Endothelial cell of umbilical vein (primary cell): ENCODE measurements around the gene DSE. TPM values are rescaled to one million over a fixed set of nuclear protein-coding genes. Genes with fewer than 3 reads are reported as not detected.

Experiments used
- BruUV-seq: library from RNA; stranded (reverse); fragments of 400-500 nt; replicated peaks from 2 replicates; lab custom pipeline; 2021; lab: Mats Ljungman, UMichigan
- CTCF ChIA-PET: fragments of 300-600, 350-600 bp; sonication (Branson Sonifier 250); formaldehyde crosslinking; loops from one replicate; lab custom pipeline; 2021; ENCODE audit warnings: antibody characterized with exemption, inconsistent platforms; lab: Charles Lee
- POLR2A ChIA-PET: fragments of 300-600, 350-600 bp; sonication (Branson Sonifier 250); formaldehyde crosslinking; loops from one replicate; lab custom pipeline; 2021; ENCODE audit warnings: antibody characterized with exemption, inconsistent platforms; lab: Charles Lee
- DNase-seq: peaks from one replicate; pipeline ENCODE4 v3.0.0-alpha.2; 2011; ENCODE audit warnings: low read depth, low spot score
- FAIRE-seq: peaks from 2 replicates; lab custom pipeline; 2011; peaks lifted over from hg19 to GRCh38; lab: Jason Lieb, UNC
- H2AFZ ChIP-seq: 2 replicates; pipeline ENCODE4 v1.6.0; 2012; ENCODE audit warnings: low read depth, low read length, control low read depth, inconsistent platforms
- H3K27ac ChIP-seq: 2 replicates; pipeline ENCODE4 v1.5.1; 2011; ENCODE audit warnings: low read depth, mild to moderate bottlenecking, control low read depth, low read length, moderate library complexity; ENCODE audit not compliant: insufficient read depth
- H3K27me3 ChIP-seq, 2 experiments: 2 replicates each; pipeline versions ENCODE4 v1.6.0 to v1.6.1; 2011; ENCODE audit warnings: low read length in 2 of 2, mixed read lengths in 1 of 2; ENCODE audit not compliant: control insufficient read depth in 2 of 2, insufficient read depth in 2 of 2
- H3K36me3 ChIP-seq, 2 experiments: 2 replicates in 1 of 2; 3 replicates in 1 of 2; pipeline ENCODE4 v1.5.1; 2011; ENCODE audit warnings: low read length in 2 of 2, mild to moderate bottlenecking in 1 of 2, moderate library complexity in 1 of 2; ENCODE audit not compliant: control insufficient read depth in 2 of 2, insufficient read depth in 2 of 2; ENCODE audit errors: extremely low read depth in 1 of 2
- H3K4me1 ChIP-seq: 3 replicates; pipeline ENCODE4 v1.5.1; 2011; ENCODE audit warnings: mild to moderate bottlenecking, low read length; ENCODE audit not compliant: control insufficient read depth, insufficient read depth; ENCODE audit errors: extremely low read depth
- H3K4me2 ChIP-seq: 2 replicates; pipeline ENCODE4 v1.6.1; 2011; ENCODE audit warnings: low read length, control low read depth, mixed read lengths; ENCODE audit not compliant: insufficient read depth
- H3K4me3 ChIP-seq, 3 experiments: fragments of 200-600 bp in 1 of 3; sonication (generic), shearing (Covaris generic) in 1 of 3; replicated peaks in 1 of 3; 2 replicates each; pipeline ENCODE4 v1.5.1; 2011 to 2016; ENCODE audit warnings: control low read depth in 3 of 3, low read length in 3 of 3, mild to moderate bottlenecking in 2 of 3, inconsistent platforms in 1 of 3, low read depth in 1 of 3, moderate library complexity in 1 of 3; ENCODE audit not compliant: insufficient read depth in 1 of 3
- H3K79me2 ChIP-seq: 2 replicates; pipeline ENCODE4 v1.6.0; 2012; ENCODE audit warnings: low read length, inconsistent platforms; ENCODE audit not compliant: control insufficient read depth, insufficient read depth
- H3K9ac ChIP-seq: replicated peaks from 2 replicates; pipeline ENCODE3; 2011; ENCODE audit warnings: low read length, control low read depth; ENCODE audit not compliant: insufficient read depth; ENCODE audit errors: extremely low read depth
- H3K9me1 ChIP-seq: replicated peaks from 3 replicates; pipeline ENCODE4 v1.6.0; 2011; ENCODE audit warnings: mild to moderate bottlenecking, low read length; ENCODE audit not compliant: control insufficient read depth, insufficient read depth; ENCODE audit errors: extremely low read depth
- H3K9me3 ChIP-seq: replicated peaks from 2 replicates; pipeline ENCODE4 v1.5.1; 2012; ENCODE audit warnings: low read length, inconsistent platforms; ENCODE audit not compliant: control insufficient read depth, insufficient read depth
- H4K20me1 ChIP-seq: replicated peaks from 2 replicates; pipeline ENCODE3; 2011; ENCODE audit warnings: mild to moderate bottlenecking, low read length; ENCODE audit not compliant: control insufficient read depth, insufficient read depth; ENCODE audit errors: extremely low read depth
- CTCF ChIP-seq, 2 donors: IDR thresholded peaks; 1 replicate in 1 of 2; 2 replicates in 1 of 2; pipeline ENCODE4 v1.5.1; 2011; ENCODE audit warnings: low read length in 2 of 2, mild to moderate bottlenecking in 2 of 2, moderate library complexity in 2 of 2, control low read depth in 1 of 2, inconsistent platforms in 1 of 2, low read depth in 1 of 2; ENCODE audit not compliant: insufficient read depth in 1 of 2; ENCODE audit errors: extremely low read depth in 1 of 2
- EZH2 ChIP-seq: IDR thresholded peaks from 2 replicates; pipeline ENCODE4 v1.6.1; 2012; ENCODE audit warnings: borderline replicate concordance, low read depth, mild to moderate bottlenecking, moderate library complexity, low read length, inconsistent platforms; ENCODE audit not compliant: severe bottlenecking
- FOS ChIP-seq: IDR thresholded peaks from 2 replicates; pipeline ENCODE4 v1.6.1; 2011; ENCODE audit warnings: mild to moderate bottlenecking, low read length, moderate library complexity, borderline replicate concordance; ENCODE audit not compliant: insufficient read depth
- GATA2 ChIP-seq: IDR thresholded peaks from 2 replicates; pipeline ENCODE4 v1.7.0; 2011; ENCODE audit warnings: low read depth, mild to moderate bottlenecking, moderate library complexity, mixed read lengths, low read length; ENCODE audit not compliant: insufficient read length, insufficient read depth
- JUN ChIP-seq: IDR thresholded peaks from 2 replicates; pipeline ENCODE4 v1.6.1; 2011; ENCODE audit warnings: borderline replicate concordance, low read depth; ENCODE audit not compliant: insufficient read length, insufficient read depth
- MAX ChIP-seq: IDR thresholded peaks from 2 replicates; pipeline ENCODE4 v1.6.1; 2011; ENCODE audit not compliant: insufficient read depth, insufficient read length
- MYC ChIP-seq: IDR thresholded peaks from one replicate; pipeline ENCODE4 v1.6.1; 2011; ENCODE audit warnings: mild to moderate bottlenecking, low read depth, low read length
- POLR2A ChIP-seq: IDR thresholded peaks from 2 replicates; pipeline ENCODE4 v1.6.1; 2012; ENCODE audit warnings: low read depth, mild to moderate bottlenecking, control low read depth, low read length
- POLR2AphosphoS5 ChIP-seq: IDR thresholded peaks from 2 replicates; pipeline ENCODE4 v1.6.1; 2012; ENCODE audit warnings: low read depth, mild to moderate bottlenecking, control low read depth, low read length, moderate library complexity; ENCODE audit not compliant: insufficient read depth
- dilution Hi-C: fragments of 300-500 bp; cut with MboI; formaldehyde crosslinking; loops from one replicate; pipeline ENCODE4 v1.15.0; 2019; ENCODE audit warnings: low sequenced_read_pairs; ENCODE audit not compliant: extremely low pct_ligation_motif_present
- intact Hi-C: fragments of 100-400 bp; cut with micrococcal nuclease; formaldehyde crosslinking; loops from one replicate; pipeline ENCODE4 v1.10.0; 2022
- polyA plus RNA-seq, 4 experiments: library from polyadenylated mRNA; depleted of rRNA in 3 of 4; stranded (reverse) in 3 of 4; unstranded in 1 of 4; fragments of >200 nt; gene quantifications; 2 replicates each; pipeline versions ENCODE4 v1.2.1 to v1.2.3, GENCODE V29; 2011 to 2012; ENCODE audit warnings: missing spikeins in 1 of 4
- total RNA-seq: library from RNA; stranded (reverse); gene quantifications from 2 replicates; pipeline ENCODE4 v1.2.3, GENCODE V29; 2021

Gene DSE
- total and polyA plus RNA-seq, 2 donors (not counting 3 experiments of a cell fraction or from before 2014, with no cell fraction given) = 12.0 to 25.0 TPM

DNA sequence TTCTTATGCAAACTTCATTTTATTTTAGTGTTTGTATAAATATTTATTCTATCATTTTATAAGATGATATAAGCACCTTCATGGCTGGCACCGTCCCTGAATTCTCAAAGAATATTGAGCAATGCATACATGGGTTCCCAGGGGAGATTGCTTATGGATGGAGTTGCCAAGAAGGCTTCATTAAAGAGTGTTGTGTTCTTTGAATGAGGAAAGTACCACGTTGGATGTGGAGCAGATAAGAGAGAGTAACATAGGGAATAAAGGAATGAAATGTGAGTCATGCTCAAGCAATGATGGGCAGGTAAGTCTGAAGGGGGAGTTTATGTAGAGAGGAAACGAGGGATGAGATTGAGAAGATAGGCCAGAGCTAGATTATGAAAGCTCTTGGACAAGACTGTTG, 10.3 kb downstream of the DSE start:
- DNase-seq (no peak), FAIRE-seq (no peak)
- Histone ChIP-seq H3K9ac (no peak overlapping the region), H3K9me1 (no peaks in the 10 kb centered on the region), H3K4me3 (no peak overlapping the region), H3K27ac (no peak overlapping the region), H3K4me2 (no peak overlapping the region), H3K9me3 (no peaks in the 10 kb centered on the region), H3K4me1 (no peaks in the 10 kb centered on the region), H3K79me2 (no peaks in the 10 kb centered on the region), H3K27me3 (no peaks in the 10 kb centered on the region), H2AFZ (no peak overlapping the region), H3K36me3 (no peaks in the 10 kb centered on the region), H4K20me1 (no peaks in the 10 kb centered on the region)
- POLR2A ChIA-PET = no interaction called here
- TF ChIP-seq MYC (no peak), EZH2 (no peak), POLR2A (no peak), CTCF (IDR thresholded peaks at IDR 0.05; ENCODE audit: extremely low read depth in 1 of 2, insufficient read depth in 1 of 2, low read depth in 1 of 2, low read length in 2 of 2) (no peak), JUN (no peak), MAX (no peak), POLR2AphosphoS5 (no peak), GATA2 (no peak), FOS (no peak)
- dilution Hi-C loops (no loop called here), intact Hi-C loops (no loop called here)
- CTCF ChIA-PET = interaction anchor here (1.0 to 2.4 kb wide), 3 partner anchors 73 to 131 kb away, joined by 3 to 7 read pairs (median 3); partner anchors contain the start of gene CALHM5
- BruUV-seq = no TSS peak
